HepG2 (cell line): ENCODE measurements around the gene CCDC80. TPM values are rescaled to one million over a fixed set of nuclear protein-coding genes. Genes with fewer than 3 reads are reported as not detected.

ENCODE experiments used
- EHMT2 ChIP-seq: fragments of 200-600 bp; sonication (generic); IDR thresholded peaks from 2 replicates; pipeline ENCODE4 v1.7.0; 2017; ENCODE audit warnings: antibody characterized with exemption, low read depth, low read length, borderline replicate concordance
- HDAC1 ChIP-seq: sonication (generic); formaldehyde crosslinking; IDR thresholded peaks from 2 replicates; pipeline ENCODE4 v1.5.1; 2020; ENCODE audit warnings: mild to moderate bottlenecking, missing genetic modification reagents
- ZBED4 ChIP-seq: sonication (generic); formaldehyde crosslinking; IDR thresholded peaks from 2 replicates; pipeline ENCODE4 v1.4.0; 2020; ENCODE audit warnings: missing genetic modification reagents, borderline replicate concordance
- ZFP37 ChIP-seq: sonication (generic); formaldehyde crosslinking; IDR thresholded peaks from 2 replicates; pipeline ENCODE4 v1.4.0; 2020; ENCODE audit warnings: missing genetic modification reagents, borderline replicate concordance
- ZNF646 ChIP-seq: sonication (generic); formaldehyde crosslinking; IDR thresholded peaks from 2 replicates; pipeline ENCODE4 v1.9.0; 2021; ENCODE audit warnings: mild to moderate bottlenecking, missing genetic modification reagents
- ZNF720 ChIP-seq: sonication (generic); formaldehyde crosslinking; IDR thresholded peaks from 2 replicates; pipeline ENCODE4 v1.4.0; 2020; ENCODE audit warnings: missing genetic modification reagents
- polyA plus RNA-seq, 8 experiments: library from polyadenylated mRNA; depleted of rRNA in 3 of 8; stranded (reverse) in 7 of 8; unstranded in 1 of 8; fragments of >200 nt; fragmentation: Illumina TruSeq in 4 of 8; extraction: Trizol in 4 of 8; gene quantifications; 2 replicates each; pipeline versions ENCODE4 v1.2.1 to v1.2.3, GENCODE V29; 2011 to 2016; ENCODE audit warnings: low read depth in 4 of 8, missing spikeins in 1 of 8, mixed read lengths in 1 of 8; ENCODE audit not compliant: insufficient read depth in 1 of 8
- total RNA-seq, 5 experiments: library from RNA; depleted of rRNA; stranded (reverse); fragments of >200 nt; fragmentation: Illumina TruSeq; extraction: Trizol; gene quantifications; 2 replicates each; pipeline ENCODE4 v1.2.3, GENCODE V29; 2016; ENCODE audit warnings: low read depth in 1 of 5

Gene CCDC80
- total and polyA plus RNA-seq, 2 of the 13 experiments (the other 11 are each of a cell fraction or from before 2014, with no cell fraction given) = not detected

GRCh38 chr3:112606098-112606497, 34.8 kb downstream of the CCDC80 start (continued):
- TF ChIP-seq ZNF646 (CRISPR knock-in tag) = no peak
- TF ChIP-seq ZBED4 (CRISPR knock-in tag) = no peak
- no peak for TF ChIP-seq EHMT2
- no peak for TF ChIP-seq ZNF720 (CRISPR knock-in tag)
- TF ChIP-seq ZFP37 (CRISPR knock-in tag) = no peak
- no peak for TF ChIP-seq HDAC1 (CRISPR knock-in tag)
